Astrocyte of the cerebellum (primary cell): Measurements from ENCODE around the gene LRRC27.
"Not testable (repeated sequence)": the region's sequence is repeated elsewhere in the genome, so short reads cannot be mapped to it uniquely, and the experiment has no call there.

Experiments
- DNase-seq: peaks from one replicate; pipeline ENCODE4 v3.0.0-alpha.2; 2011; ENCODE audit warnings: low read depth
- H3K4me3 ChIP-seq: 2 replicates; pipeline ENCODE4 v1.5.1; 2011; ENCODE audit warnings: mild to moderate bottlenecking, low read depth, low read length, moderate library complexity
- CTCF ChIP-seq: IDR thresholded peaks from 2 replicates; pipeline ENCODE4 v1.5.1; 2012; ENCODE audit warnings: low read length, low read depth, moderate library complexity, mild to moderate bottlenecking; ENCODE audit errors: missing control alignments
- in situ Hi-C: cut with HindIII; loops from 2 replicates; pipeline ENCODE4 v1.10.0; 2017; ENCODE audit warnings: low sequenced_read_pairs

Gene LRRC27

GRCh38 chr10:132292287-132293200, 39.4 kb upstream of the LRRC27 start:
- DNase-seq = no peak
- TF ChIP-seq CTCF = no peak
- in situ Hi-C loops = no loop called here
- H3K4me3 ChIP-seq = no peak overlapping the region

GRCh38 chr10:132293201-132293812, 38.7 kb upstream of the LRRC27 start:
- no peak overlapping the region for H3K4me3 ChIP-seq
- TF ChIP-seq CTCF = no peak
- DNase-seq = no peak
- in situ Hi-C loops = no loop called here

GRCh38 chr10:132293813-132294520, 38.0 kb upstream of the LRRC27 start:
- no peak for DNase-seq

DNA sequence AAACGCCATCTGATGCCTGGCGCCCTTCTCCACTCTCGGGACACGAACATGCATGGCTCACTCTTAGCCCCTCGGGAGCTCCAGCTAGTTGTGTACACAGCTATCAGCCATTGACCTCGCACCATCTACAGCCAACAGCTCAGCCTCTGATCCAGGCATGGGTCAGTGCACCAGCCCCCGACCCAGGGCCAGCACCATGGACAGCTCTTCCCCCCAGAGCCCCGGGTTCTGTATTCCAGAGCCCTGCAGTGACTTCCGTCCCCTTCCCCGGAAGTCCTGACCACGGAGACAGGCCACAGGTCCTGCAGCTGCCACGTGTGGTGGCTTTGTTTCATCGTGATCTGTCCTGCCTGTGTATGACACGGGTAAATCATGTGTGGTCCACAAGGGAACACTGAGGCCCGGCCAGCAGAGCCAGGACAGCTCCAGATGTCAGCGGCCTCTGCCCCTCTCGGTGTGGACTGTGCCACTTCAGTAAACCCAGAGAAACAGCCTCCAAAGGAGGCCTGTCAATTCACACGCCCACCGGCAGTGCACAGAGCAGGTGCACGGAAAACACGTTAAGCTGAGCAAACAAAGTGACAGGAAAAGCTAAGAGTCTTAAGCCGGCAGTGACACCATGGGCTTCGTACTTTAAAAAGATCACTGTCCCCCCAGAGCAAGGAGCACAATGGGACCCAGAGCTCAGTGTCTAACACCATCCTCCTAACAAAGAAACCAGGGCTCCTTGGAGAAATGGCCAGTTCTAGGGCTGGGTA, 37.3 kb upstream of the LRRC27 start:
- no peak for TF ChIP-seq CTCF
- H3K4me3 ChIP-seq = no peak overlapping the region
- DNase-seq = no peak
- in situ Hi-C loops = no loop called here

More at GRCh38 chr10:132293813-132294520, 38.0 kb upstream of the LRRC27 start:
- in situ Hi-C loops = no loop called here
- no peak for TF ChIP-seq CTCF
- no peak overlapping the region for H3K4me3 ChIP-seq

DNA sequence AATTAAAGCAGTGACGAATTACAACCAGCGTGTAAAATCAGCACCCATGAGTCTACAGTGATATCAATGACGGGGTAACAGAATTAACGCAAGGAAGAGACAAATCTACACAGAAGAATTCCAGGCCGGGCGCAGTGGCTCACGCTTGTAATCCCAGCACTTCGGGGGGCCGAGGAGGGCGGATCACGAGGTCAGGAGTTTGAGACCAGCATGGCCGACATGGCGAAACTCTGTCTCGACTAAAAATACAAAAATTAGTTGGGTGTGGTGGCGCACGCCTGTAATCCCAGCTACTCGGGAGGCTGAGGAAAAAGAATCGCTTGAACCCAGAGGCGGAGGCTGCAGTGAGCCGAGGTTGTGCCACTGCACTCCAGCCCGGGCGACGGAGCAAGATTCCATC, 36.5 kb upstream of the LRRC27 start:
- in situ Hi-C loops, H3K4me3 ChIP-seq, DNase-seq: not testable (repeated sequence)

GRCh38 chr10:132296666-132297443, 35.1 kb upstream of the LRRC27 start:
- in situ Hi-C loops = no loop called here
- no peak for DNase-seq
- no peak overlapping the region for H3K4me3 ChIP-seq
- TF ChIP-seq CTCF = no peak
